HG03521 (cell line): ENCODE data around the gene MEIOC.
"Not testable (repeated sequence)": the region's sequence is repeated elsewhere in the genome, so short reads cannot be mapped to it uniquely, and the experiment has no call there.

ENCODE experiments used
- ATAC-seq: cut with Tn5 transposase; IDR thresholded peaks from one replicate; pipeline ENCODE4 v1.9.1; 2021; ENCODE audit warnings: mild to moderate bottlenecking, moderate library complexity; ENCODE audit not compliant: unreplicated experiment

Gene MEIOC

DNA sequence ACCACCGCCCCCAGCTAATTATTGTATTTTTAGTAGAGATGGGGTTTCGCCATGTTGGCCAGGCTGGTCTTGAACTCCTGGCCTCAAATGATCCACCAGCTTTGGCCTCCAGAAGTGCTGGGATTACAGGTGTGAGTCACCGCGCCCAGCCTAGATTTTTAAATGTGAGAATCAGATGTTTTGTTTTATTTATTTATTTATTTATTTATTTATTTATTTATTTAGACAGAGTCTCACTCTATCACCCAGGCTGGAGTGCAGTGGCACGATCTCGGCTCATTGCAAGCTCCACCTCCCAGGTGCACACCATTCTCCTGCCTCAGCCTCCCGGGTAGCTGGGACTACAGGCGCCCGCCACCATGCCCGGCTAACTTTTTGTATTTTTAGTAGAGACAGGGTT, 44.0 kb downstream of the MEIOC start:
- ATAC-seq: not testable (repeated sequence)

DNA sequence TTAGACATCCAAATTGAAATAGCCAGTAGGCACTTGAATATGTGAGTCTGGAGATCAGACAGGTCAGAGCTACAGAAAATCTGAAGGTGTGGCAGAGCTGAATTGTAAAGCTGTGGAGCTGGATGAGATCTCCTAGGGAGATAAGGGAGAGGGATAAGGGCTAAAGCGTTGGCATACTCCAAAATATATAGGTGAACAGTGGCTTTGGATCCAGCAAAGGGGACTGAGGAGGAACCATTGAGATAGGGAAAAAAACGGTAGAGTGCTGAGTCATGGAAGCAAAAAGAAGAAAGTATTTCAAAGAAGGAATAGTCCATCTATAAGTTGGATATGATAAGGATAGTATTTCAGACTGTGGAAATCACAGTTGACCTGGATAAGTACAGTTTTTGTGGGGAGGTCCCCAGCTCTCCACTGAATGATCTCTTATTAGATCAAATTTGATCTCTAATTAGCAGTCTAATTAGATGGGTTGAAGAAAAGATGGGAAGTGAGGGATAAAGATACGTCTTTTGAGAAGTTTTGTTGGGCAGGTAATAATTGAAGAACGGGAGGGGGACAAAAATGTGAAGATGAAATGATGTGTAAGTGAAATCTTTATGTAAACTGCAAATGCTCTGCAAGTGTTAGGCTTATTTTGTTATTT, 51.6 kb downstream of the MEIOC start:
- ATAC-seq: no peak

DNA sequence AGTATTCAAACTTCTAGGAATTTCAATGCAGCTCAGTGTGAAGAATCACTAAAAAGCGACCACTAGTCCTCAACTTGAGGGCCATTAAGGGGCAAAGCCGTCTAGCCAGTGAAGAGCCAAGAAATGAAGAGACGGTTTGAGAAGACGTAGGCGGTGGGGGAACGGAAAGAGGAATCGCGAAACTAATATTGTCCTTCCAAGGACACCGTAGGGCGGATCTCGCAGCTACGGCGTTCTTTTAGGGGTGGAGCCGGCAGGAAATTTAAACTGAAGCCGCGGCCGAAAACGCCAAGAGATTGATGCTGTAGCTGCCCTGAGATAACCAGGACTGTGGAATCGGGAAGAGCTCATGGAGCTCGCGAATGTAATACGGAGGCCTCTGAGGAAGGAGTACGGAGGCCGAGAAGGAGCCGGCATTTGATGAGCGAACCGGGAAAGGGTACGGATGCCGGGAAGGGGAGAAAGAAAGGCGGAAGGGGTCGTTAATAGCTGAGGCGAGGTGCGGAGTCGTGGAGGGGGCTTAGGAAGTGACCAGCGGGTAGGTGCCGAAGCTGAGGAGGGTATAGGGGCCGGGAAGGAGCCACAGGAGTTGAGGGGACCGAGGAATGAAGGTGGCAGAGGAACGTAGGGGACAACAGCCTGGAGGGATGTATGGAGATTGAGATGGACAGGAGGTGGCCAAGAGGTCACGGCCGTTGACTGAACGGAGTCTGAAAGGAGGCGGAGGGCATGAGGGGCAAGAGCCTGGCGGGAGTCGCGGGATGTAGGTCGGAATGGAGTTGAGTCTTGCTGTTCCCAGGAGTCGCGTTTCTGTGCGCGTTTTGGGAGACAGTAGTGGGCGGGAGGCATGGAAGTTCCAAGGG, 52.4 kb downstream of the MEIOC start, which contains the start of gene DBF4B:
Gene DBF4B (plus strand): TSS at position 265 of the 863 bp plus-strand sequence. CDS start 156 bp downstream, at position 421.
- ATAC-seq: no peak

DNA sequence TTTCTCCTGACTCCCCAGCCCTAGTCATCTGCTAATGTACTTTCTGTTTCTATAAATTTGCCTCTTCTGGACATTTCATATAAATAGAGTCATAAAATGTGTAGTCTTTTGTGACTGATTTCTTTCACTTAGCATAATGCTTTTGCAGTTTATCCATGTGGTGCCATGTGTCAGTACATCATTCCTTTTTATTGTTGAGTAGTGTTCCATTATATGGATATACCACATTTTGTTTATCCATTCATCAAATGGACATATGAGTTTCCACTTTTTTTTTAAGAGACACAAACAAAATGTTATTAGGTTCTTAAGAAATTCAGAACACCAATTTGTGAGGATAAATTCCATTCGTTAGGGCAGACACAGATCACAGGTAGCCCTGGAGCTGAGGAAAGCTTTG, 63.2 kb downstream of the MEIOC start:
- ATAC-seq: no peak

DNA sequence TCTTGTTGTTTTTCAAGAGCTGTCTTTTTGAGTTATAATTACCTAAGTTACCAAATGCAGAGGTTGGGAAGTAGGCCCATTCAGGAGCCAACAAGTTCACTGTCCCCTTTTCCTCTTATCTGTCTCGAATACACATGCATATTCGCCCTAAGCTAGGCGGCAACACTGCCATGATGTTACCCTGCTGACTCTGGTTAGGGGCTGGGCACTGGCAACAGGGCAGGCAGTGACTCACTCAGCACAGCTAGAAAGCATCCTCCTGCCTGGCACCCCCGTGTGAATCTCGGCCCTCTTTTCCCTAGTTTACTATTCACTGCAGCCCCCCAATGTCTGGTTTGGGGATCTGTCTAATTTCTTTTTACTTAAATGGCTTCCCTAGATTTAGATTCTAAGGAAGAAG, 66.0 kb downstream of the MEIOC start:
- no peak for ATAC-seq
